SK-N-SH treated with all-trans-retinoic acid at 6 μM for 48 hours (cell line): ENCODE data around the gene CTNNAL1.

Experiments
- ATAC-seq: fragments of 200-7000 bp; cut with Tn5 transposase; 3 replicates; pipeline ENCODE4 v1.9.1; 2020; ENCODE audit warnings: mild to moderate bottlenecking, moderate library complexity
- ARNTL ChIP-seq: fragments of 450-650 bp; formaldehyde crosslinking; IDR thresholded peaks from 2 replicates; pipeline ENCODE4 v1.5.0; 2020; ENCODE audit warnings: low read depth, mild to moderate bottlenecking, moderate library complexity, borderline replicate concordance
- BACH2 ChIP-seq: fragments of 250-450 bp; sonication (Bioruptor Pico); IDR thresholded peaks from 2 replicates; pipeline ENCODE4 v1.9.0; 2021; ENCODE audit warnings: mild to moderate bottlenecking, borderline replicate concordance
- CREB5 ChIP-seq: fragments of 250-450 bp; sonication (Bioruptor Pico); IDR thresholded peaks from 2 replicates; pipeline ENCODE4 v1.5.1; 2020; ENCODE audit warnings: low read depth, mild to moderate bottlenecking, moderate library complexity
- CSRNP3 ChIP-seq: fragments of 250-450 bp; sonication (Bioruptor Pico); IDR thresholded peaks from 2 replicates; pipeline ENCODE4 v1.5.1; 2021; ENCODE audit warnings: mild to moderate bottlenecking, moderate library complexity
- ESRRG ChIP-seq: fragments of 250-450 bp; sonication (Bioruptor Pico); IDR thresholded peaks from 2 replicates; pipeline ENCODE4 v1.6.1; 2021; ENCODE audit warnings: mild to moderate bottlenecking
- GLIS3 ChIP-seq: fragments of 250-450 bp; sonication (Bioruptor Pico); IDR thresholded peaks from 2 replicates; pipeline ENCODE4 v1.5.0; 2020; ENCODE audit warnings: mild to moderate bottlenecking, moderate library complexity
- ISL1 ChIP-seq: fragments of 250-450 bp; sonication (Bioruptor Pico); IDR thresholded peaks from 2 replicates; pipeline ENCODE4 v2.1.2; 2022; ENCODE audit warnings: mild to moderate bottlenecking, moderate library complexity
- OSR1 ChIP-seq: fragments of 250-450 bp; sonication (Bioruptor Pico); IDR thresholded peaks from 2 replicates; pipeline ENCODE4 v1.8.0; 2022; ENCODE audit warnings: moderate library complexity, mild to moderate bottlenecking, inconsistent platforms
- PPARA ChIP-seq: fragments of 250-450 bp; sonication (Bioruptor Pico); IDR thresholded peaks from 2 replicates; pipeline ENCODE4 v1.5.0; 2020; ENCODE audit warnings: mild to moderate bottlenecking, borderline replicate concordance
- RARB ChIP-seq: fragments of 250-450 bp; sonication (Bioruptor Pico); IDR thresholded peaks from 2 replicates; pipeline ENCODE4 v1.8.0; 2021; ENCODE audit warnings: mild to moderate bottlenecking, moderate library complexity
- SNAI2 ChIP-seq: fragments of 250-450 bp; sonication (Bioruptor Pico); IDR thresholded peaks from 2 replicates; pipeline ENCODE4 v1.5.0; 2020; ENCODE audit warnings: mild to moderate bottlenecking, moderate library complexity
- TCF4 ChIP-seq: fragments of 250-450 bp; sonication (Bioruptor Pico); IDR thresholded peaks from 2 replicates; pipeline ENCODE4 v1.8.0; 2021; ENCODE audit warnings: mild to moderate bottlenecking, moderate library complexity, borderline replicate concordance
- TOX ChIP-seq: fragments of 250-450 bp; sonication (Bioruptor Pico); IDR thresholded peaks from 2 replicates; pipeline ENCODE4 v1.8.0; 2021; ENCODE audit warnings: mild to moderate bottlenecking, moderate library complexity, borderline replicate concordance
- ZC3H10 ChIP-seq: fragments of 250-450 bp; sonication (Bioruptor Pico); IDR thresholded peaks from 2 replicates; pipeline ENCODE4 v1.5.1; 2021; ENCODE audit warnings: mild to moderate bottlenecking, moderate library complexity
- ZFP3 ChIP-seq: fragments of 250-450 bp; sonication (Bioruptor Pico); IDR thresholded peaks from 2 replicates; pipeline ENCODE4 v1.5.0; 2020; ENCODE audit warnings: mild to moderate bottlenecking, moderate library complexity
- ZFP30 ChIP-seq: fragments of 450-650 bp; formaldehyde crosslinking; IDR thresholded peaks from 2 replicates; pipeline ENCODE4 v1.5.0; 2022; ENCODE audit warnings: mild to moderate bottlenecking, moderate library complexity
- ZNF565 ChIP-seq: fragments of 450-650 bp; formaldehyde crosslinking; conservative IDR thresholded peaks from 2 replicates; pipeline ENCODE4 v1.5.0; 2020; ENCODE audit warnings: low read depth, mild to moderate bottlenecking, moderate library complexity
- ZNF70 ChIP-seq: fragments of 450-650 bp; formaldehyde crosslinking; IDR thresholded peaks from 2 replicates; pipeline ENCODE4 v1.5.0; 2020; ENCODE audit warnings: mild to moderate bottlenecking, moderate library complexity
- ZNF8 ChIP-seq: fragments of 450-650 bp; formaldehyde crosslinking; IDR thresholded peaks from 2 replicates; pipeline ENCODE4 v1.5.0; 2020; ENCODE audit warnings: mild to moderate bottlenecking, moderate library complexity
- TF ChIP-seq, protein P1 (sequence below): fragments of 250-450 bp; sonication (Bioruptor Pico); IDR thresholded peaks from 2 replicates; pipeline ENCODE4 v1.5.0; 2020; ENCODE audit warnings: mild to moderate bottlenecking, moderate library complexity
- TF ChIP-seq, protein P2 (sequence below): fragments of 250-450 bp; sonication (Bioruptor Pico); IDR thresholded peaks from 2 replicates; pipeline ENCODE4 v1.8.0; 2020; ENCODE audit warnings: mild to moderate bottlenecking, moderate library complexity, borderline replicate concordance

The CTNNAL1 gene

DNA sequence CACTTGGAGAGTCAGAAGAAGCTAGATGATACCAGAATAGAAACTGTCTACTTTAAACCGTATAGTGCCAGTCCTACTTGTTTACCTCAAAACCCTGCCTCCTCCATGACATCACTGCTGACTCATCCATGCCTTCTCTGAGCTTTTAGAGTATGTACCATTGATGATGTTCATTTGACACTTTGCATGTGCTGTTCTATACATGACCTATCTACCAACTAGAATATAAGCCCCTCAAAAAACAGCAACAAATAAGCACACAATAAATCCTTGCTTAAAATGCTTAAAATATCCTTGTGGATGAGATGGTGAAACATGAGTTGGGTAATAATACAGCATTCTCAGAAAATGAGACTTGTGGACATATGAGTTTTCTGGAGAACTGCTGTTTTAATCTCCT is 2.6 kb downstream of the CTNNAL1 start:
- 0 out of 3 replicates have a peak, but pooled peaks have one; percentile 5 for ATAC-seq
- TF ChIP-seq ESRRG (CRISPR knock-in tag) (no peak), CREB5 (CRISPR knock-in tag) (no peak), ISL1 (CRISPR knock-in tag) (0 out of 2 replicates have a peak, but pooled peaks have one; percentile 5), ZNF8 (no peak)
- TF ChIP-seq, protein P1, sequence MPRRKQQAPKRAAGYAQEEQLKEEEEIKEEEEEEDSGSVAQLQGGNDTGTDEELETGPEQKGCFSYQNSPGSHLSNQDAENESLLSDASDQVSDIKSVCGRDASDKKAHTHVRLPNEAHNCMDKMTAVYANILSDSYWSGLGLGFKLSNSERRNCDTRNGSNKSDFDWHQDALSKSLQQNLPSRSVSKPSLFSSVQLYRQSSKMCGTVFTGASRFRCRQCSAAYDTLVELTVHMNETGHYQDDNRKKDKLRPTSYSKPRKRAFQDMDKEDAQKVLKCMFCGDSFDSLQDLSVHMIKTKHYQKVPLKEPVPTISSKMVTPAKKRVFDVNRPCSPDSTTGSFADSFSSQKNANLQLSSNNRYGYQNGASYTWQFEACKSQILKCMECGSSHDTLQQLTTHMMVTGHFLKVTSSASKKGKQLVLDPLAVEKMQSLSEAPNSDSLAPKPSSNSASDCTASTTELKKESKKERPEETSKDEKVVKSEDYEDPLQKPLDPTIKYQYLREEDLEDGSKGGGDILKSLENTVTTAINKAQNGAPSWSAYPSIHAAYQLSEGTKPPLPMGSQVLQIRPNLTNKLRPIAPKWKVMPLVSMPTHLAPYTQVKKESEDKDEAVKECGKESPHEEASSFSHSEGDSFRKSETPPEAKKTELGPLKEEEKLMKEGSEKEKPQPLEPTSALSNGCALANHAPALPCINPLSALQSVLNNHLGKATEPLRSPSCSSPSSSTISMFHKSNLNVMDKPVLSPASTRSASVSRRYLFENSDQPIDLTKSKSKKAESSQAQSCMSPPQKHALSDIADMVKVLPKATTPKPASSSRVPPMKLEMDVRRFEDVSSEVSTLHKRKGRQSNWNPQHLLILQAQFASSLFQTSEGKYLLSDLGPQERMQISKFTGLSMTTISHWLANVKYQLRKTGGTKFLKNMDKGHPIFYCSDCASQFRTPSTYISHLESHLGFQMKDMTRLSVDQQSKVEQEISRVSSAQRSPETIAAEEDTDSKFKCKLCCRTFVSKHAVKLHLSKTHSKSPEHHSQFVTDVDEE (CRISPR knock-in tag) = no peak

DNA sequence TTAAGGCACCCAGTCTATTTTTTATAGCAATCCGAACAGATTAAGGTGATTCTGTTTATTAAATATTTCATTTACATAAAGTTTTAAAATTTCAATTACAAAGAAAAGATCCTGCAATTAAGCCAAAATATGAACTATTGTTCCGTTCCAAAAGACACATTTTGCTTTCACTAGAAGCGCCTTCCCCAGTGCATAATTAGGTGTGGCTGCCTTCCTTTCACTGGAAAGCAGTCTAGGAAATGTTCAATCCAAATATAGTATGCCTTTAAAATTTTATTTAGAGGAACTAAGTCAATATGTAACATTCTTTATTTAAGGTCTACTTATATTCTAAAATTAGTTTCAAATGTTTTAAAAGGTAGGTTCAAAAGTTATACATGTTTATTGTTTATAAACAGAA is 7.6 kb downstream of the CTNNAL1 start:
- ATAC-seq = no peak
- TF ChIP-seq ZFP3 (no peak), TCF4 (CRISPR knock-in tag) (no peak), ARNTL (CRISPR knock-in tag) (no peak), BACH2 (CRISPR knock-in tag) (no peak), TOX (no peak), PPARA (CRISPR knock-in tag) (no peak), SNAI2 (no peak), ZNF565 (CRISPR knock-in tag) (no peak), ZC3H10 (no peak), OSR1 (no peak), GLIS3 (CRISPR knock-in tag) (no peak), ZNF8 (no peak), CSRNP3 (CRISPR knock-in tag) (no peak), RARB (no peak), ZFP30 (CRISPR knock-in tag) (no peak)
- TF ChIP-seq, protein P1 (CRISPR knock-in tag) = no peak
- TF ChIP-seq, protein P2, sequence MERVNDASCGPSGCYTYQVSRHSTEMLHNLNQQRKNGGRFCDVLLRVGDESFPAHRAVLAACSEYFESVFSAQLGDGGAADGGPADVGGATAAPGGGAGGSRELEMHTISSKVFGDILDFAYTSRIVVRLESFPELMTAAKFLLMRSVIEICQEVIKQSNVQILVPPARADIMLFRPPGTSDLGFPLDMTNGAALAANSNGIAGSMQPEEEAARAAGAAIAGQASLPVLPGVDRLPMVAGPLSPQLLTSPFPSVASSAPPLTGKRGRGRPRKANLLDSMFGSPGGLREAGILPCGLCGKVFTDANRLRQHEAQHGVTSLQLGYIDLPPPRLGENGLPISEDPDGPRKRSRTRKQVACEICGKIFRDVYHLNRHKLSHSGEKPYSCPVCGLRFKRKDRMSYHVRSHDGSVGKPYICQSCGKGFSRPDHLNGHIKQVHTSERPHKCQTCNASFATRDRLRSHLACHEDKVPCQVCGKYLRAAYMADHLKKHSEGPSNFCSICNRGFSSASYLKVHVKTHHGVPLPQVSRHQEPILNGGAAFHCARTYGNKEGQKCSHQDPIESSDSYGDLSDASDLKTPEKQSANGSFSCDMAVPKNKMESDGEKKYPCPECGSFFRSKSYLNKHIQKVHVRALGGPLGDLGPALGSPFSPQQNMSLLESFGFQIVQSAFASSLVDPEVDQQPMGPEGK (CRISPR knock-in tag) = no peak

DNA sequence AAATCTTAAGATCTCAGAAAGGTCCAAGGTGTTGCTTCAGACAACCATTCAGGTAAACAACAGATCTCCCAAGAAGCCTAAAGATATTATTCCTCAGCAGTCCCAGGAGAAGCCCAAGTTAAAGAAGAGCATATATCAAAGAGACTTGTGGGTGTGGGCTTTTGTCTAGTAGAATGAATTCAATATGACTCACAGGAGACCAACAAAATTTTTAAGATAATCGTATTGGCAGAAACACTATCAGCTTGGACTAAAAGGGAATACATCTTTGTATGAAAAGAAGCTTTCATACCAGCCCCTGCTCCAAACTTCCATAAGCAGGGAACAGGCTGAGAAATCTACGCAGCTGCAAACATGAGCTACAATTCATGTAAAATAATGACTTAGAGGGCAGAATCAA is 10.2 kb downstream of the CTNNAL1 start:
- no peak for ATAC-seq
- TF ChIP-seq ZNF70 (CRISPR knock-in tag) = no peak
- TF ChIP-seq CSRNP3 (CRISPR knock-in tag) = no peak
- no peak for TF ChIP-seq RARB
- no peak for TF ChIP-seq ZNF565 (CRISPR knock-in tag)
- TF ChIP-seq TOX = no peak
- no peak for TF ChIP-seq ESRRG (CRISPR knock-in tag)
- no peak for TF ChIP-seq ISL1 (CRISPR knock-in tag)
- no peak for TF ChIP-seq ZNF8
- TF ChIP-seq ARNTL (CRISPR knock-in tag) = no peak
- TF ChIP-seq PPARA (CRISPR knock-in tag) = no peak
- TF ChIP-seq, protein P1 (CRISPR knock-in tag) = no peak
